OCI-LY1 (cell line): ENCODE results near the gene CARMIL1.

Experiments
- H2AFZ ChIP-seq: fragments of 200-600 bp; sonication (generic), shearing (Covaris generic); 2 replicates; pipeline ENCODE4 v1.6.0; 2014; ENCODE audit warnings: antibody characterized with exemption, mild to moderate bottlenecking, low read length
- H3F3A ChIP-seq: fragments of 200-600 bp; sonication (generic), shearing (Covaris generic); 2 replicates; pipeline ENCODE4 v1.6.0; 2014; ENCODE audit warnings: mild to moderate bottlenecking, antibody characterized with exemption, low read length, moderate library complexity; ENCODE audit not compliant: insufficient read depth
- H3K27ac ChIP-seq: fragments of 200-600 bp; sonication (generic); 2 replicates; pipeline ENCODE4 v1.5.1; 2014; ENCODE audit warnings: low read length, mixed run types, mild to moderate bottlenecking, low read depth; ENCODE audit not compliant: poor library complexity, severe bottlenecking
- H3K27me3 ChIP-seq: fragments of 200-600 bp; sonication (generic); 2 replicates; pipeline ENCODE4 v1.6.0; 2014; ENCODE audit warnings: antibody characterized with exemption, mild to moderate bottlenecking, low read length, moderate library complexity; ENCODE audit not compliant: insufficient read depth
- H3K36me3 ChIP-seq: fragments of 200-600 bp; sonication (generic); 2 replicates; pipeline ENCODE4 v1.6.1; 2014; ENCODE audit warnings: mild to moderate bottlenecking, antibody characterized with exemption, low read length, moderate library complexity, mixed read lengths; ENCODE audit not compliant: insufficient read depth
- H3K4me1 ChIP-seq: fragments of 200-600 bp; sonication (generic); 2 replicates; pipeline ENCODE4 v1.5.1; 2014; ENCODE audit warnings: mild to moderate bottlenecking, low read length, moderate library complexity; ENCODE audit not compliant: insufficient read depth, severe bottlenecking
- H3K4me2 ChIP-seq: fragments of 200-600 bp; sonication (generic), shearing (Covaris generic); 2 replicates; pipeline ENCODE4 v1.6.1; 2014; ENCODE audit warnings: low read length
- H3K4me3 ChIP-seq: fragments of 200-600 bp; sonication (generic); 2 replicates; pipeline ENCODE4 v1.5.1; 2014; ENCODE audit warnings: low read length, low read depth, mild to moderate bottlenecking, mixed read lengths; ENCODE audit not compliant: poor library complexity, severe bottlenecking
- H3K79me2 ChIP-seq: fragments of 200-600 bp; shearing (Covaris generic); 2 replicates; pipeline ENCODE4 v1.6.1; 2016; ENCODE audit warnings: mixed run types, low read length, mixed read lengths; ENCODE audit not compliant: insufficient read depth
- H3K9ac ChIP-seq: fragments of 200-600 bp; sonication (generic), shearing (Covaris generic); 2 replicates; pipeline ENCODE4 v1.6.1; 2014; ENCODE audit warnings: mild to moderate bottlenecking, low read length, mixed read lengths
- H3K9me2 ChIP-seq: fragments of 200-600 bp; sonication (generic), shearing (Covaris generic); 2 replicates; pipeline ENCODE4 v1.6.1; 2014; ENCODE audit warnings: low read depth, mild to moderate bottlenecking, low read length, mixed read lengths
- H3K9me3 ChIP-seq: fragments of 200-600 bp; shearing (Covaris generic); 2 replicates; pipeline ENCODE4 v1.6.1; 2014; ENCODE audit warnings: low read length, mixed read lengths
- H4K20me1 ChIP-seq: fragments of 200-600 bp; sonication (generic), shearing (Covaris generic); 2 replicates; pipeline ENCODE4 v1.6.0; 2016; ENCODE audit warnings: mild to moderate bottlenecking, low read length; ENCODE audit not compliant: insufficient read depth
- CTCF ChIP-seq: fragments of 200-600 bp; sonication (generic), shearing (Covaris generic); IDR thresholded peaks from 2 replicates; pipeline ENCODE4 v1.5.1; 2017; ENCODE audit warnings: mild to moderate bottlenecking, antibody characterized with exemption, low read length, moderate library complexity, mixed read lengths
- EZH2 ChIP-seq: fragments of 200-600 bp; sonication (generic), shearing (Covaris generic); IDR thresholded peaks from 2 replicates; pipeline ENCODE4 v1.8.0; 2017; ENCODE audit warnings: borderline replicate concordance, mixed run types, mild to moderate bottlenecking, antibody characterized with exemption, low read length, moderate library complexity, mixed read lengths

Gene CARMIL1

GRCh38 chr6:25322692-25323091 is 43.5 kb downstream of the CARMIL1 start:
- no peak overlapping the region for H3K9ac ChIP-seq
- no peak overlapping the region for H3K4me3 ChIP-seq
- TF ChIP-seq EZH2 (no peak), CTCF (no peak)
- no peaks in the 10 kb centered on the region; the same call in 1 of the 2 replicates for H3K79me2 ChIP-seq
- no peaks in the 10 kb centered on the region; the same call in 1 of the 2 replicates for H3K36me3 ChIP-seq
- H3F3A ChIP-seq = no peaks in the 10 kb centered on the region
- H3K9me2 ChIP-seq = no peaks in the 10 kb centered on the region
- H3K4me1 ChIP-seq = no peaks in the 10 kb centered on the region
- H4K20me1 ChIP-seq = peaks cover 7% of the 10 kb centered on the region; the same call in 1 of the 2 replicates
- H3K4me2 ChIP-seq = no peak overlapping the region
- no peaks in the 10 kb centered on the region for H3K9me3 ChIP-seq
- H2AFZ ChIP-seq = no peak overlapping the region
- no peaks in the 10 kb centered on the region for H3K27me3 ChIP-seq
- H3K27ac ChIP-seq = no peak overlapping the region

GRCh38 chr6:25324066-25324762 is 45.0 kb downstream of the CARMIL1 start:
- H3K4me2 ChIP-seq = no peak overlapping the region
- no peak overlapping the region for H3K4me3 ChIP-seq
- no peak overlapping the region for H3K9ac ChIP-seq
- no peaks in the 10 kb centered on the region; the same call in 1 of the 2 replicates for H3K79me2 ChIP-seq
- H2AFZ ChIP-seq = no peak overlapping the region
- no peak overlapping the region for H3K27ac ChIP-seq
- no peaks in the 10 kb centered on the region for H3K9me2 ChIP-seq
- H3F3A ChIP-seq = no peaks in the 10 kb centered on the region
- H3K36me3 ChIP-seq = no peaks in the 10 kb centered on the region; the same call in 1 of the 2 replicates
- no peaks in the 10 kb centered on the region for H3K9me3 ChIP-seq
- no peaks in the 10 kb centered on the region for H3K4me1 ChIP-seq
- H4K20me1 ChIP-seq = peaks cover 7% of the 10 kb centered on the region; the same call in 1 of the 2 replicates
- no peaks in the 10 kb centered on the region for H3K27me3 ChIP-seq
- TF ChIP-seq CTCF (no peak), EZH2 (no peak)

GRCh38 chr6:25326126-25326525 is 47.0 kb downstream of the CARMIL1 start:
- no peak overlapping the region for H3K4me3 ChIP-seq
- H3K9ac ChIP-seq = no peak overlapping the region
- no peaks in the 10 kb centered on the region for H3K27me3 ChIP-seq
- H2AFZ ChIP-seq = no peak overlapping the region
- H4K20me1 ChIP-seq = peaks cover 13% of the 10 kb centered on the region
- no peak for TF ChIP-seq CTCF
- no peak overlapping the region for H3K27ac ChIP-seq
- H3K36me3 ChIP-seq = no peaks in the 10 kb centered on the region; the same call in 1 of the 2 replicates
- no peaks in the 10 kb centered on the region for H3F3A ChIP-seq
- no peaks in the 10 kb centered on the region for H3K9me3 ChIP-seq
- no peaks in the 10 kb centered on the region for H3K9me2 ChIP-seq
- no peaks in the 10 kb centered on the region; the same call in 1 of the 2 replicates for H3K79me2 ChIP-seq
- H3K4me2 ChIP-seq = no peak overlapping the region
- no peaks in the 10 kb centered on the region for H3K4me1 ChIP-seq
